SKM-1 treated with dmso at 0.1 percent for 144 hours (cell line): ENCODE data around the gene SLC22A14.

Source experiments
- DNase-seq: peaks from one replicate; lab custom pipeline; 2025; ENCODE audit not compliant: unreplicated experiment; lab: John Stamatoyannopoulos, UW

SLC22A14 gene

GRCh38 chr3:38337703-38338102 is 55.6 kb downstream of the SLC22A14 start:
- DNase-seq: no peak

GRCh38 chr3:38343797-38344594 is 61.9 kb downstream of the SLC22A14 start:
- peak; percentile 20 for DNase-seq

GRCh38 chr3:38345879-38346586 is 63.9 kb downstream of the SLC22A14 start:
- DNase-seq: no peak

GRCh38 chr3:38346587-38347410 is 64.7 kb downstream of the SLC22A14 start, which contains the start of gene XYLB:
TSS of gene XYLB (plus strand) at chr3:38346785. CDS start at chr3:38346869, 84 bp downstream.
- DNase-seq: peak; percentile 79

GRCh38 chr3:38347421-38348200 is 65.5 kb downstream of the SLC22A14 start:
- DNase-seq: no peak

GRCh38 chr3:38348903-38349302 is 66.8 kb downstream of the SLC22A14 start:
- peak; percentile 34 for DNase-seq

GRCh38 chr3:38349684-38350359 is 67.7 kb downstream of the SLC22A14 start:
- DNase-seq: no peak

GRCh38 chr3:38353151-38353550 is 71.1 kb downstream of the SLC22A14 start:
- no peak for DNase-seq

GRCh38 chr3:38354588-38355330 is 72.7 kb downstream of the SLC22A14 start:
- no peak for DNase-seq

GRCh38 chr3:38359038-38359437 is 76.9 kb downstream of the SLC22A14 start:
- no peak for DNase-seq

- no peak for DNase-seq
Measured at GRCh38 chr3:38360345-38360744, 78.3 kb downstream of the SLC22A14 start.

- DNase-seq: no peak
Measured at GRCh38 chr3:38361496-38361895, 79.4 kb downstream of the SLC22A14 start.

GRCh38 chr3:38362825-38363224 is 80.7 kb downstream of the SLC22A14 start:
- no peak for DNase-seq

GRCh38 chr3:38364721-38365400 is 82.8 kb downstream of the SLC22A14 start:
- no peak for DNase-seq

- DNase-seq: no peak
Measured at GRCh38 chr3:38365469-38366062, 83.5 kb downstream of the SLC22A14 start.

- no peak for DNase-seq
Measured at GRCh38 chr3:38366082-38366481, 84.0 kb downstream of the SLC22A14 start.

- DNase-seq: no peak
Measured at GRCh38 chr3:38367779-38368178, 85.7 kb downstream of the SLC22A14 start.
